SU-DHL-6 (cell line): ENCODE measurements around the gene ERBB4.

Experiments used
- H2AFZ ChIP-seq: fragments of 200-600 bp; sonication (generic); 2 replicates; pipeline ENCODE4 v1.6.1; 2014; ENCODE audit warnings: low read depth, mild to moderate bottlenecking, moderate library complexity, mixed read lengths, antibody characterized with exemption, low read length; ENCODE audit not compliant: severe bottlenecking
- H3F3A ChIP-seq: fragments of 200-600 bp; shearing (Covaris generic); 2 replicates; pipeline ENCODE4 v1.6.0; 2016; ENCODE audit warnings: antibody characterized with exemption, mild to moderate bottlenecking; ENCODE audit not compliant: insufficient read depth
- H3K27ac ChIP-seq: fragments of 200-600 bp; sonication (generic); 2 replicates; pipeline ENCODE4 v1.5.1; 2016; ENCODE audit warnings: low read depth, mild to moderate bottlenecking, low read length, moderate library complexity, mixed read lengths
- H3K27me3 ChIP-seq: fragments of 200-600 bp; sonication (generic), shearing (Covaris generic); 2 replicates; pipeline ENCODE4 v1.6.0; 2014; ENCODE audit warnings: mild to moderate bottlenecking, low read length
- H3K36me3 ChIP-seq: fragments of 200-600 bp; sonication (generic); 2 replicates; pipeline ENCODE4 v1.6.1; 2014; ENCODE audit warnings: mild to moderate bottlenecking, low read length, mixed read lengths
- H3K4me2 ChIP-seq: fragments of 300-600, 200-600 bp; shearing (Covaris generic), sonication (generic); 2 replicates; pipeline ENCODE4 v1.6.0; 2014; ENCODE audit warnings: low read length, low read depth, mild to moderate bottlenecking; ENCODE audit not compliant: poor library complexity, severe bottlenecking
- H3K4me3 ChIP-seq: fragments of 200-600 bp; sonication (generic); 2 replicates; pipeline ENCODE4 v1.5.1; 2014; ENCODE audit warnings: antibody characterized with exemption, low read length, mild to moderate bottlenecking, mixed read lengths; ENCODE audit not compliant: insufficient read depth, poor library complexity, severe bottlenecking
- H3K79me2 ChIP-seq: fragments of 200-600 bp; sonication (generic); 2 replicates; pipeline ENCODE4 v1.6.1; 2014; ENCODE audit warnings: mild to moderate bottlenecking, low read length, moderate library complexity; ENCODE audit not compliant: insufficient read depth
- H3K9ac ChIP-seq: fragments of 200-600 bp; sonication (generic); 2 replicates; pipeline ENCODE4 v1.7.0; 2014; ENCODE audit warnings: mild to moderate bottlenecking, low read length
- H3K9me2 ChIP-seq: fragments of 200-600 bp; sonication (generic); replicated peaks from 2 replicates; pipeline ENCODE4 v1.6.1; 2014; ENCODE audit warnings: low read length; ENCODE audit not compliant: insufficient read depth
- H3K9me3 ChIP-seq: fragments of 200-600 bp; sonication (generic); 2 replicates; pipeline ENCODE4 v1.6.1; 2014; ENCODE audit warnings: low read length, mixed read lengths; ENCODE audit not compliant: insufficient read depth
- H4K20me1 ChIP-seq: fragments of 200-600 bp; sonication (generic); 2 replicates; pipeline ENCODE4 v1.6.1; 2014; ENCODE audit warnings: low read depth, mild to moderate bottlenecking, antibody characterized with exemption, low read length, moderate library complexity, mixed read lengths
- EZH2phosphoT487 ChIP-seq: fragments of 200-600 bp; sonication (generic), shearing (Covaris generic); conservative IDR thresholded peaks from 2 replicates; pipeline ENCODE4 v1.6.1; 2018; ENCODE audit warnings: mild to moderate bottlenecking, antibody characterized with exemption, low read length, moderate library complexity, mixed read lengths
- TF ChIP-seq, protein P1 (sequence below): fragments of 200-600 bp; sonication (generic); IDR thresholded peaks from one replicate; pipeline ENCODE4 v1.5.1; 2017; ENCODE audit warnings: antibody characterized with exemption, mild to moderate bottlenecking, low read length, moderate library complexity; ENCODE audit not compliant: insufficient read depth, poor library complexity, severe bottlenecking

The ERBB4 gene

GRCh38 chr2:212408524-212408923 is 130.1 kb downstream of the ERBB4 start:
- H3F3A ChIP-seq, result no peaks in the 10 kb centered on the region
- H3K79me2 ChIP-seq, result no peaks in the 10 kb centered on the region
- H3K9me3 ChIP-seq, result no peaks in the 10 kb centered on the region
- no peak overlapping the region for H3K9ac ChIP-seq
- H3K4me3 ChIP-seq, result no peak overlapping the region
- TF ChIP-seq, protein P1, sequence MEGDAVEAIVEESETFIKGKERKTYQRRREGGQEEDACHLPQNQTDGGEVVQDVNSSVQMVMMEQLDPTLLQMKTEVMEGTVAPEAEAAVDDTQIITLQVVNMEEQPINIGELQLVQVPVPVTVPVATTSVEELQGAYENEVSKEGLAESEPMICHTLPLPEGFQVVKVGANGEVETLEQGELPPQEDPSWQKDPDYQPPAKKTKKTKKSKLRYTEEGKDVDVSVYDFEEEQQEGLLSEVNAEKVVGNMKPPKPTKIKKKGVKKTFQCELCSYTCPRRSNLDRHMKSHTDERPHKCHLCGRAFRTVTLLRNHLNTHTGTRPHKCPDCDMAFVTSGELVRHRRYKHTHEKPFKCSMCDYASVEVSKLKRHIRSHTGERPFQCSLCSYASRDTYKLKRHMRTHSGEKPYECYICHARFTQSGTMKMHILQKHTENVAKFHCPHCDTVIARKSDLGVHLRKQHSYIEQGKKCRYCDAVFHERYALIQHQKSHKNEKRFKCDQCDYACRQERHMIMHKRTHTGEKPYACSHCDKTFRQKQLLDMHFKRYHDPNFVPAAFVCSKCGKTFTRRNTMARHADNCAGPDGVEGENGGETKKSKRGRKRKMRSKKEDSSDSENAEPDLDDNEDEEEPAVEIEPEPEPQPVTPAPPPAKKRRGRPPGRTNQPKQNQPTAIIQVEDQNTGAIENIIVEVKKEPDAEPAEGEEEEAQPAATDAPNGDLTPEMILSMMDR, result no peak
- TF ChIP-seq EZH2phosphoT487, result no peak
- no peaks in the 10 kb centered on the region for H3K9me2 ChIP-seq
- no peak overlapping the region for H2AFZ ChIP-seq
- H3K27me3 ChIP-seq, result no peaks in the 10 kb centered on the region
- no peaks in the 10 kb centered on the region for H4K20me1 ChIP-seq
- no peak overlapping the region for H3K27ac ChIP-seq
- no peaks in the 10 kb centered on the region for H3K36me3 ChIP-seq
- H3K4me2 ChIP-seq, result no peak overlapping the region

DNA sequence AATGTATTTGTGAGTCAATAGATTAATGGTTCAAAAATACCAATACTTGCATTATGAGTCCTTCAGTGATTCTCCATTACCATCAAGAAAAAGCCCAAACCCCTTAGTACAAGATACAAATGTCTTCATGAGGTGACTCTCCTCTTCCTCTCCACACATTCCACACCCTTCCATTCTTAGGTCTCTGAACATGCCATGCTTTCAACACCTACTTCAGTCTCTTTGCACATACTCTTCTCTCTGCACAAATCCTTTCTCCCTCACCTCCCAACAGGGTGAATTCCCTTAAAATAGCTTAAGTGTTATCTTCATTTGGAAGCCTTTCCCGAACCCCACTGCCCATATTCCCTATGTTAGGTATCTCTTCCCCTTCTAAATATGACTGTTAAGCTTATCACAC is 131.9 kb downstream of the ERBB4 start:
- Histone ChIP-seq H3K36me3 (no peaks in the 10 kb centered on the region), H3K79me2 (no peaks in the 10 kb centered on the region), H3K27me3 (no peaks in the 10 kb centered on the region), H3K9me3 (no peaks in the 10 kb centered on the region), H3K4me3 (no peak overlapping the region), H2AFZ (no peak overlapping the region), H4K20me1 (no peaks in the 10 kb centered on the region), H3F3A (no peaks in the 10 kb centered on the region), H3K4me2 (no peak overlapping the region), H3K27ac (no peak overlapping the region), H3K9ac (no peak overlapping the region), H3K9me2 (no peaks in the 10 kb centered on the region)
- TF ChIP-seq EZH2phosphoT487, result no peak
- TF ChIP-seq, protein P1, result no peak

- no peaks in the 10 kb centered on the region; the same call in 1 of the 2 replicates for H4K20me1 ChIP-seq
- no peak overlapping the region for H3K9ac ChIP-seq
- no peaks in the 10 kb centered on the region for H3K27me3 ChIP-seq
- TF ChIP-seq, protein P1, result no peak
- TF ChIP-seq EZH2phosphoT487, result no peak
- no peak overlapping the region for H3K27ac ChIP-seq
- H3K9me2 ChIP-seq, result no peaks in the 10 kb centered on the region
- no peak overlapping the region for H3K4me3 ChIP-seq
- H3K4me2 ChIP-seq, result no peak overlapping the region
- no peaks in the 10 kb centered on the region for H3K79me2 ChIP-seq
- H3K36me3 ChIP-seq, result no peaks in the 10 kb centered on the region
- H3F3A ChIP-seq, result no peaks in the 10 kb centered on the region
- H3K9me3 ChIP-seq, result no peaks in the 10 kb centered on the region
- H2AFZ ChIP-seq, result no peak overlapping the region
Observed at GRCh38 chr2:212402316-212402715, 136.3 kb downstream of the ERBB4 start.
